PFSK-1 (cell line): ENCODE data around the gene MRPL20. TPM values are rescaled to one million over a fixed set of nuclear protein-coding genes. Genes with fewer than 3 reads are reported as not detected.

Experiments
- FOXP2 ChIP-seq: optimal IDR thresholded peaks from 2 replicates; pipeline ENCODE3; 2011; ENCODE audit warnings: borderline replicate concordance, control low read depth, inconsistent platforms; ENCODE audit not compliant: insufficient read depth; ENCODE audit errors: extremely low read length, extremely low read depth
- POLR2AphosphoS5 ChIP-seq: IDR thresholded peaks from 2 replicates; pipeline ENCODE4 v1.6.1; 2012; ENCODE audit warnings: low read depth, mild to moderate bottlenecking, control low read depth, low read length, moderate library complexity
- SIN3A ChIP-seq: IDR thresholded peaks from 2 replicates; pipeline ENCODE4 v1.6.1; 2012; ENCODE audit warnings: mild to moderate bottlenecking, low read length, moderate library complexity, borderline replicate concordance; ENCODE audit not compliant: insufficient read depth
- TAF1 ChIP-seq: IDR thresholded peaks from 2 replicates; pipeline ENCODE4 v1.6.1; 2012; ENCODE audit warnings: low read length, control low read depth, borderline replicate concordance; ENCODE audit not compliant: insufficient read depth
- polyA plus RNA-seq: library from polyadenylated mRNA; unstranded; fragments of >200 nt; gene quantifications from one replicate; pipeline ENCODE4 v1.2.1, GENCODE V29; 2012; ENCODE audit warnings: low read depth, missing spikeins; ENCODE audit not compliant: insufficient read length
- TF ChIP-seq, protein P1 (sequence below), 2 experiments: IDR thresholded peaks; 2 replicates each; pipeline versions ENCODE4 v1.6.1 to v1.8.0; 2011 to 2012; ENCODE audit warnings: low read depth in 2 of 2, low read length in 2 of 2, control low read depth in 1 of 2, inconsistent platforms in 1 of 2, mild to moderate bottlenecking in 1 of 2, moderate library complexity in 1 of 2; ENCODE audit not compliant: insufficient read depth in 1 of 2

MRPL20 gene
- 179 TPM for polyA plus RNA-seq

DNA sequence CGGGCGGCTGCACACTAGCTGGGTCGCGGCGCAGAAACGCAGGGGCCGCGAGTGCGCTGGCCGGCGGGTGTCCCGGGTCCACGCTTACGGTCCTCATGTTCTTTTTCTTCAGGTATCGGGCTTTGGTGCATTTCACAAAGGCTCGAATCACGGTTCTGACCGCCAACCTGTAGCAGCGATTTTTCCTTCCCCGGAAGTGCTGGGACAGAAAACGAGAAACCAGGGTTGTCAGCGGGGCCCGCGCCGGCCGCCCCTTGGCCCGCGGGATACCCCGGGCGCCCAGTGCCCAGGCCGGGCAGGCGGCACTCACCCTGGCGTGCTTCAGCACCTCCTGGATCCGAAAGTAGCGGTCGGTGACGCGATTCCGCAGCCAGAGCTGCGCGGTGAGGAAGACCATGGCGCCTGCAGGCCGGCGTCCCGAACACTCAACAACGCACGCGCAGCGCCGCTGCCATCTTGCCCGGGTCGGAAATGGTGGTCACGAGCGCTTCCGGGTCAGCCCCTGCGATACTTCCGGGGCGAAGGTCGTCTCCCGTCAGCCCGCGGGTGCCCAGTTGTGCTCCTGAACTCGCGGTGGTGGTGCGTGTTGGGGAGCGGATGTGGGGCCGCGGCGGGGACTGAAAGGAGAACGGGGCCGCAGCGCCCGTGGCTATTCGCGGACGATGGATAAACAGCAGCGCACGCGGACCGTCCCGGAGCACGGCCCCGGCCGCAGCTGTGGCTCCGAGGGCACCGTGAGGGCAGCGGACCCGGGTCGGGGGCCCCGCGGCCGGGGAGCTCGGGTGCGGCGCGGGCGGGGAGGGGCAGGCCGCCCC lies at the start of gene MRPL20:
Gene MRPL20 (minus strand): TSS at position 473 of the 815 bp plus-strand sequence. CDS start 76 bp downstream, at position 397.
- TF ChIP-seq FOXP2, result no peak
- peak; percentile 88 for TF ChIP-seq POLR2AphosphoS5
- TF ChIP-seq TAF1, result peak; percentile 99
- TF ChIP-seq, protein P1, sequence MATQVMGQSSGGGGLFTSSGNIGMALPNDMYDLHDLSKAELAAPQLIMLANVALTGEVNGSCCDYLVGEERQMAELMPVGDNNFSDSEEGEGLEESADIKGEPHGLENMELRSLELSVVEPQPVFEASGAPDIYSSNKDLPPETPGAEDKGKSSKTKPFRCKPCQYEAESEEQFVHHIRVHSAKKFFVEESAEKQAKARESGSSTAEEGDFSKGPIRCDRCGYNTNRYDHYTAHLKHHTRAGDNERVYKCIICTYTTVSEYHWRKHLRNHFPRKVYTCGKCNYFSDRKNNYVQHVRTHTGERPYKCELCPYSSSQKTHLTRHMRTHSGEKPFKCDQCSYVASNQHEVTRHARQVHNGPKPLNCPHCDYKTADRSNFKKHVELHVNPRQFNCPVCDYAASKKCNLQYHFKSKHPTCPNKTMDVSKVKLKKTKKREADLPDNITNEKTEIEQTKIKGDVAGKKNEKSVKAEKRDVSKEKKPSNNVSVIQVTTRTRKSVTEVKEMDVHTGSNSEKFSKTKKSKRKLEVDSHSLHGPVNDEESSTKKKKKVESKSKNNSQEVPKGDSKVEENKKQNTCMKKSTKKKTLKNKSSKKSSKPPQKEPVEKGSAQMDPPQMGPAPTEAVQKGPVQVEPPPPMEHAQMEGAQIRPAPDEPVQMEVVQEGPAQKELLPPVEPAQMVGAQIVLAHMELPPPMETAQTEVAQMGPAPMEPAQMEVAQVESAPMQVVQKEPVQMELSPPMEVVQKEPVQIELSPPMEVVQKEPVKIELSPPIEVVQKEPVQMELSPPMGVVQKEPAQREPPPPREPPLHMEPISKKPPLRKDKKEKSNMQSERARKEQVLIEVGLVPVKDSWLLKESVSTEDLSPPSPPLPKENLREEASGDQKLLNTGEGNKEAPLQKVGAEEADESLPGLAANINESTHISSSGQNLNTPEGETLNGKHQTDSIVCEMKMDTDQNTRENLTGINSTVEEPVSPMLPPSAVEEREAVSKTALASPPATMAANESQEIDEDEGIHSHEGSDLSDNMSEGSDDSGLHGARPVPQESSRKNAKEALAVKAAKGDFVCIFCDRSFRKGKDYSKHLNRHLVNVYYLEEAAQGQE (IDR thresholded peaks at IDR 0.05; ENCODE audit: insufficient read depth in 1 of 2, low read depth in 2 of 2, low read length in 2 of 2), result peak in 1 of 2 experiments; percentile 71; a peak in 2 of 4 replicates
- TF ChIP-seq SIN3A, result no peak; the same call in 1 of the 2 replicates

DNA sequence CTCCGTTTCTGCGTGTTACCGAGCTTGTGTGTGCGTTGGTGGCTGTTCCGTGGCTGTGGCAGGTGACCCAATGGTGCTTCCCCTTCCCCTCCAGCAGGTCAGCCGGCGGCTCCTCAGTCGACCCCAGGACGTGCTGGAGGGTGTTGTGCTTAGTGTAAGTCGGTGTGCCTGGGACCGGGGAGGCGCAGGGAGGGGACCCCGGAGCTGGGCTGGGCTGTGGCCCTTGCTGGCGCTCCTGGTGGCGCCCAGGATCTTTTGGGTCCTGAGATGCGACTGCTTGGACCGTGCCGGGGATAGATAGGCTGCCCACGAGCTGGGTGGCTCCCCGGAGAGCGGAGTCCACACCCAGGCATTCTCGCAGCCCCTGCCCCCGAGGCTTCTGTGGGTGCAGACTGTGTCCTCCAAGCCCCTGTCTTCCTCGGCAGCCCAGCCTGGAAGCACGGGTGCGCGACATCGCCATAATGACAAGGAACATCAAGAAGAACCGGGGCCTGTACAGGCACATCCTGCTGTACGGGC lies 48.3 kb upstream of the MRPL20 start:
- no peak for TF ChIP-seq TAF1
- TF ChIP-seq, protein P1 (IDR thresholded peaks at IDR 0.05; ENCODE audit: insufficient read depth in 1 of 2, low read depth in 2 of 2, low read length in 2 of 2), result no peak
- TF ChIP-seq FOXP2, result no peak
- TF ChIP-seq SIN3A, result no peak
- no peak for TF ChIP-seq POLR2AphosphoS5

DNA sequence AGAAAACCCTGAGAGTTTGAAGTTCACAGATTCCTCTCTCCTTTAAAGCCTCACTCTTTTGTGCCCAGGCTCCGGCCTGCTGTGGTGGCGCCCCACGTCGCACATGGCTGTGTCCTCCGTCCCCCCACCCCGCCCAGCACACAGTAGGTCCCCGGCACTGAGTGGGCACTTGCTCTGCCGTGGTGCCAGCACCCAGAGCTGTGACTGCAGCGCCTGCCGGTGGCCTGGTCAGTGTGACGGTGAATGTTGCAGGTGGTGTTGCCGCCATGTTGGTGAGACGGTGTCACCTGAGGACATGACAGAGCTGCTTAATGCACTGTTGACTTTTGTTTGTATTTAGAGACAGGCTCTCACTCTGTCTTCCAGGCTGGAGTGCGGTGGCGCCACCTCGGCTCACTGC lies 45.8 kb upstream of the MRPL20 start:
- TF ChIP-seq POLR2AphosphoS5 (no peak), TAF1 (no peak), FOXP2 (no peak), SIN3A (no peak)
- TF ChIP-seq, protein P1 (IDR thresholded peaks at IDR 0.05; ENCODE audit: insufficient read depth in 1 of 2, low read depth in 2 of 2, low read length in 2 of 2), result no peak

DNA sequence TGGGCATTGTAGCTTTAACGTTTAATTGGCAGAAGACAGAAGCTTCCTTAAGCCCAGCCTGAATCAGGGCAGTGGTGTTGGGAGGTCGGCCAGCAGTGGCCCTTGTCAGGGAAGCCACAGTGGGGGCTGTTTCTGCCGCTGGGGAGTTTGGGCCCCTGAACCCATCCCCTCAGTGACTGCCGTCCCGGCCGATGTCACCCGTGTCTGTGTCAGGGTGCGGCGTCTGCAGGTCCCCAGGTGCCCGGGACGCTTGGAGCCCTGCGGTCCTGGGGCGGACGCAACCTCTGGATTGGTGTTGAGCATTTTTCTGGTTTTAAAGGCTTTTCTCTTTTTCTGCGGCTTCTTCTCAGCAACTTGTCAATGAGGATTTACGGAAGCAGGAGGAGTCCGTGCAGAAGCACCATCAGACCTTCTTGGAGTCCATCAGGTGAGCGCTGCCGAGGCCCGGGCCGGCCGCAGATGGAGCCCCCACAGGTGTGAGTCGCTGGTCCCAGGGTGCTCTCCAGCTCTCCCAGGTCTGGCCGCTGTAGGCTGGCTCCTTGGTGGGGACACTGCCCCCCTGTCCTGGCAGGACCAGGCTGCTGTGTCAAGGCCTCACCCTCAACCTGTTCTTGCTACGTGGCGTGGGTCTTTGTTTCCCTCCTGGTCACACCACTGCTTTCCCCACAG lies 44.7 kb upstream of the MRPL20 start:
- no peak for TF ChIP-seq SIN3A
- no peak for TF ChIP-seq FOXP2
- TF ChIP-seq TAF1, result no peak
- TF ChIP-seq, protein P1 (IDR thresholded peaks at IDR 0.05; ENCODE audit: insufficient read depth in 1 of 2, low read depth in 2 of 2, low read length in 2 of 2), result no peak
- TF ChIP-seq POLR2AphosphoS5, result no peak
